GM18907 (cell line): ENCODE measurements around the gene STT3B.

Experiments used
- ATAC-seq: cut with Tn5 transposase; IDR thresholded peaks from one replicate; pipeline ENCODE4 v1.9.1; 2021; ENCODE audit warnings: mild to moderate bottlenecking, moderate library complexity; ENCODE audit not compliant: unreplicated experiment

Gene STT3B

GRCh38 chr3:31636694-31637442, 104.1 kb downstream of the STT3B start:
- no peak for ATAC-seq

GRCh38 chr3:31639828-31640227, 107.1 kb downstream of the STT3B start:
- ATAC-seq, result no peak

- ATAC-seq, result no peak
These were observed 112.5 kb downstream of the STT3B start for GRCh38 chr3:31645256-31645655.

- no peak for ATAC-seq
These were observed 115.7 kb downstream of the STT3B start for GRCh38 chr3:31648286-31648968.

GRCh38 chr3:31652296-31652695, 119.6 kb downstream of the STT3B start:
- ATAC-seq, result no peak

GRCh38 chr3:31653464-31653863, 120.7 kb downstream of the STT3B start:
- no peak for ATAC-seq

- ATAC-seq, result no peak
These were observed 122.3 kb downstream of the STT3B start for GRCh38 chr3:31654998-31655397.

GRCh38 chr3:31659246-31659645, 126.5 kb downstream of the STT3B start:
- ATAC-seq, result no peak

- no peak for ATAC-seq
These were observed 128.6 kb downstream of the STT3B start for GRCh38 chr3:31661286-31661685.

- no peak for ATAC-seq
These were observed 129.4 kb downstream of the STT3B start for GRCh38 chr3:31661993-31662670.

GRCh38 chr3:31664031-31664430, 131.3 kb downstream of the STT3B start:
- no peak for ATAC-seq

- ATAC-seq, result no peak
These were observed 134.9 kb downstream of the STT3B start for GRCh38 chr3:31667582-31667981.

GRCh38 chr3:31668242-31668641, 135.5 kb downstream of the STT3B start:
- ATAC-seq, result no peak

GRCh38 chr3:31670136-31670535, 137.4 kb downstream of the STT3B start:
- no peak for ATAC-seq

GRCh38 chr3:31670722-31671121, 138.0 kb downstream of the STT3B start:
- no peak for ATAC-seq

GRCh38 chr3:31671451-31671850, 138.7 kb downstream of the STT3B start:
- no peak for ATAC-seq

- no peak for ATAC-seq
These were observed 139.3 kb downstream of the STT3B start for GRCh38 chr3:31671976-31672375.

- ATAC-seq, result no peak
These were observed 141.2 kb downstream of the STT3B start for GRCh38 chr3:31673950-31674349.

- ATAC-seq, result no peak
These were observed 143.8 kb downstream of the STT3B start for GRCh38 chr3:31676556-31676955.

- no peak for ATAC-seq
These were observed 147.5 kb downstream of the STT3B start for GRCh38 chr3:31680072-31680870.
